Stimulated activated CD4-positive, alpha-beta T cell treated with anti-CD3 and anti-CD28 coated beads, TNF-alpha, amount 100 ng/mL, for 4 hours (primary cell): Measurements from ENCODE around the gene PCDHB3.
"Not testable (repeated sequence)": the region's sequence is repeated elsewhere in the genome, so short reads cannot be mapped to it uniquely, and the experiment has no call there.

Experiments
- DNase-seq, 3 experiments: peaks; one replicate each; pipeline ENCODE4 v3.0.0-alpha.2; 2020; ENCODE audit warnings: low read depth in 3 of 3

The PCDHB3 gene

DNA sequence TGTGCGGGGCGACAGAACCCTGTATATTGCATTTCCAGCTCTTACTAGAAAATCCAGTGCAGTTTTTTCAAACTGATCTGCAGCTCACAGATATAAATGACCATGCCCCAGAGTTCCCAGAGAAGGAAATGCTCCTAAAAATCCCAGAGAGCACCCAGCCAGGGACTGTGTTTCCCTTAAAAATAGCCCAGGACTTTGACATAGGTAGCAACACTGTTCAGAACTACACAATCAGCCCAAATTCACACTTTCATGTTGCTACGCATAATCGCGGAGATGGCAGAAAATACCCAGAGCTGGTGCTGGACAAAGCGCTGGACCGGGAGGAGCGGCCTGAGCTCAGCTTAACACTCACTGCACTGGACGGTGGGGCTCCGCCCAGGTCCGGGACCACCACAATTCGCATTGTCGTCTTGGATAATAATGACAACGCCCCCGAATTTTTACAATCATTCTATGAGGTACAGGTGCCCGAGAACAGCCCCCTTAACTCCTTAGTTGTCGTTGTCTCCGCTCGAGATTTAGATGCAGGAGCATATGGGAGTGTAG is 35.5 kb downstream of the PCDHB3 start:
- no peak for DNase-seq

DNA sequence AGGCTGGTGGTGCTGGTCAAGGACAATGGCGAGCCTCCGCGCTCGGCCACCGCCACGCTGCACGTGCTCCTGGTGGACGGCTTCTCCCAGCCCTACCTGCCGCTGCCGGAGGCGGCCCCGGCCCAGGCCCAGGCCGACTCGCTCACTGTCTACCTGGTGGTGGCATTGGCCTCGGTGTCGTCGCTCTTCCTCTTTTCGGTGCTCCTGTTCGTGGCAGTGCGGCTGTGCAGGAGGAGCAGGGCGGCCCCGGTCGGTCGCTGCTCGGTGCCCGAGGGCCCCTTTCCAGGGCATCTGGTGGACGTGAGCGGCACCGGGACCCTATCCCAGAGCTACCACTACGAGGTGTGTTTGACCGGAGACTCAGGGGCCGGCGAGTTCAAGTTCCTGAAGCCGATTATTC is 37.1 kb downstream of the PCDHB3 start:
- DNase-seq = not testable (repeated sequence)

DNA sequence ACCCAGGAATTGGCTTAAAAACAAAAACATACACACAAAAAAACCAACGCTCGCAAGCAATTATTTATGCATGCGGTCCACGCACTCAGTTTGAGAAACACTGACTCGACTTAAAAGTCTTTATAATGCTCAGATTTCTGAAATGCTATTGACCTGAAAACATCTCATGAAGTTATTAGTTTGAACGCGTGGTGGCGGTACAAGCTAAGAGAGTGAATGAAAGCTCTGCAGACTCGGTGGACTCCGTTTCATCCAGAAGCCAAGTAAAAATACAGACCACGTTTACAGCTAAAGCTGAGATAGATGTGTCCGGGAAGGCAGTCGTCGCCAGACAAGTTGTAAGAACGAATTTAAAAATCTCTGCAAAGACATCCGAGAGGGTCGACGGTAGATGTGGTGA is 49.5 kb downstream of the PCDHB3 start, which contains the start of gene PCDHB6:
TSS of gene PCDHB6 (plus strand) at position 246 of the 400 bp plus-strand sequence. CDS start 201 bp downstream, outside the sequence.
- DNase-seq = no peak

DNA sequence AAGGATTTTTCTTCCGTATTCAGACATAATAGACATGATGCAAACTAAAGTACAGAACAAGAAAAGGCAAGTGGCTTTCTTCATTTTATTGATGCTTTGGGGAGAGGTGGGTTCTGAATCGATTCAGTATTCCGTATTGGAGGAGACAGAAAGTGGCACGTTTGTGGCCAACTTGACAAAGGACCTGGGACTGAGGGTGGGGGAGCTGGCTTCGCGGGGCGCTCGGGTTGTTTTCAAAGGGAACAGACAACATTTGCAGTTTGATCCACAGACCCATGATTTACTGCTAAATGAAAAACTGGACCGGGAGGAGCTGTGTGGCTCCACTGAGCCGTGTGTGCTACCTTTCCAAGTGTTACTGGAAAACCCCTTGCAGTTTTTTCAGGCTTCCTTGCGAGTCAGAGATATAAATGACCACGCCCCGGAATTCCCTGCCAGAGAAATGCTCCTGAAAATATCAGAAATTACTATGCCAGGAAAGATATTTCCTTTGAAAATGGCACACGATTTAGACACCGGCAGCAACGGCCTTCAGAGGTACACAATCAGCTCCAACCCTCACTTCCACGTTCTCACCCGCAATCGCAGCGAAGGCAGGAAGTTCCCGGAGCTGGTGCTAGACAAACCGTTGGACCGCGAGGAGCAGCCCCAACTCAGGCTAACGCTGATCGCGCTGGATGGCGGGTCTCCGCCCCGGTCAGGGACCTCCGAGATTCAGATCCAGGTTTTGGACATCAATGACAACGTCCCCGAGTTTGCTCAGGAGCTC is 50.1 kb downstream of the PCDHB3 start:
- DNase-seq = no peak

DNA sequence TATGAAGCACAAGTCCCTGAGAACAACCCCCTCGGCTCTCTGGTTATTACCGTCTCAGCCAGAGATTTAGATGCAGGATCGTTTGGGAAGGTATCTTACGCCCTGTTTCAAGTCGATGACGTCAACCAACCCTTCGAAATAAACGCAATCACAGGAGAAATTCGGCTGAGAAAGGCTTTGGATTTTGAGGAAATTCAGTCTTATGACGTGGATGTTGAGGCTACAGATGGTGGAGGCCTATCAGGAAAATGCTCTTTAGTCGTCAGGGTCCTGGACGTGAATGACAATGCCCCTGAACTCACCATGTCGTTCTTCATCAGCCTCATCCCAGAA is 50.7 kb downstream of the PCDHB3 start:
- DNase-seq = no peak

DNA sequence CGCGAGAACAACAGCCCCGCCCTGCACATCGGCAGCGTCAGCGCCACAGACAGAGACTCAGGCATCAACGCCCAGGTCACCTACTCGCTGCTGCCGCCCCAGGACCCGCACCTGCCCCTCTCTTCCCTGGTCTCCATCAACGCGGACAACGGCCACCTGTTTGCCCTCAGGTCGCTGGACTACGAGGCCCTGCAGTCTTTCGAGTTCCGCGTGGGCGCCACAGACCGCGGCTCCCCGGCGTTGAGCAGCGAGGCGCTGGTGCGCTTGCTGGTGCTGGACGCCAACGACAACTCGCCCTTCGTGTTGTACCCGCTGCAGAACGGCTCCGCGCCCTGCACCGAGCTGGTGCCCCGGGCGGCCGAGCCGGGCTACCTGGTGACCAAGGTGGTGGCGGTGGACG is 51.4 kb downstream of the PCDHB3 start:
- not testable (repeated sequence) for DNase-seq

DNA sequence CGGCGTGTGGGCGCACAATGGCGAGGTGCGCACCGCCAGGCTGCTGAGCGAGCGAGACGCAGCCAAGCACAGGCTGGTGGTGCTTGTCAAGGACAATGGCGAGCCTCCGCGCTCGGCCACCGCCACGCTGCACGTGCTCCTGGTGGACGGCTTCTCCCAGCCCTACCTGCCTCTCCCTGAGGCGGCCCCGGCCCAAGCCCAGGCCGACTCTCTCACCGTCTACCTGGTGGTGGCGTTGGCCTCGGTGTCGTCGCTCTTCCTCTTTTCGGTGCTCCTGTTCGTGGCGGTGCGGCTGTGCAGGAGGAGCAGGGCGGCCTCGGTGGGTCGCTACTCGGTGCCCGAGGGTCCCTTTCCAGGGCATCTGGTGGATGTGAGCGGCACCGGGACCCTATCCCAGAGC is 51.8 kb downstream of the PCDHB3 start:
- not testable (repeated sequence) for DNase-seq
